ENCODE data around the gene CAMK2G.
A peak's percentile ranks its signal among the peaks of the same experiment; 100 is the strongest.

Gene CAMK2G

DNA sequence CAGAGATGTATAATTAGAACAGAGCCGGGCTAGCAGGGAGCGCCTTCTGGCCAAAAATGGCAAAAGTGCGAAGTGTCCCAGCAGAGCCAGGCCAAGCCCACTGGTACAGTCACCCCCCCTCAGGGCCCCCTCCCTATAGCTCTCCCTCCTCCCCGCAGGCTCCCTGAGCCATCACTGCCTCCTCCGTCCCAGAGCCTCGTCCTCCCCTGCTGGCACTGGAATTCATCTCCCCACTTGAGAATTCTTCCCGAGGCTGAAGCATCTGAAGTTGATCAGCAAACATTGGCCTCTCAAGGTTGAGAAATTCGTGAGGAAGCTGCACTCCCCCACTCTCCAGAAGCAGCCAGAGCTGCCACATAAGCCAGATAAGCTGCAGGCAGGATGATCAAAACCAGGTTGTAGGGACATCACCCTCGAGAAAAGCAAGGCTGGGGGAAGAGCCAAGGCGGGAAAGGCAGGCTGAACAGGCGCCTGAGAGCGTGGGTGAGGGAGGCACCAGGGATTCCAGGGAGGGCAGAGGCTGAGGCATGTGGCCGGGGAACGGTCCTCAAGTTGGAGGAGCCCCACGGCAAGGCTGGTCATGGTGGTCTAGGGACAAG, 23.4 kb downstream of the CAMK2G start:
- no peak overlapping the region for H3K27ac ChIP-seq (ENCODE audit: low read length)

GRCh38 chr10:73850211-73850610, 24.1 kb downstream of the CAMK2G start:
- H3K27ac ChIP-seq (ENCODE audit: low read length), result no peak overlapping the region
- WGBS (ENCODE audit: insufficient coverage, insufficient read length), result no CpG with 5 or more reads among the region's 8 CpGs
- no peaks in the 10 kb centered on the region for H3K4me1 ChIP-seq (ENCODE audit: control insufficient read depth, insufficient read depth, low read length)
- no peak overlapping the region for H3K4me3 ChIP-seq (ENCODE audit: low read length)
- DNase-seq (ENCODE audit: low read depth, low spot score), result no peak
- peaks cover 14% of the 10 kb centered on the region; the same call in 1 of the 2 replicates for H3K36me3 ChIP-seq (ENCODE audit: control insufficient read depth, insufficient read depth, low read length)
- H3K27me3 ChIP-seq (ENCODE audit: control insufficient read depth, insufficient read depth, low read length), result no peaks in the 10 kb centered on the region
- H3K9me3 ChIP-seq (ENCODE audit: control insufficient read depth, insufficient read depth, low read length), result no peaks in the 10 kb centered on the region

More for the DNA sequence above, 23.4 kb downstream of the CAMK2G start:
- Histone ChIP-seq H3K9me3 (ENCODE audit: control insufficient read depth, insufficient read depth, low read length) (no peaks in the 10 kb centered on the region), H3K27me3 (ENCODE audit: control insufficient read depth, insufficient read depth, low read length) (no peaks in the 10 kb centered on the region), H3K36me3 (ENCODE audit: control insufficient read depth, insufficient read depth, low read length) (peaks cover 14% of the 10 kb centered on the region; the same call in 1 of the 2 replicates), H3K4me1 (ENCODE audit: control insufficient read depth, insufficient read depth, low read length) (no peaks in the 10 kb centered on the region), H3K4me3 (ENCODE audit: low read length) (no peak overlapping the region)
- WGBS (ENCODE audit: insufficient coverage, insufficient read length), result no CpG with 5 or more reads among the region's 15 CpGs
- no peak for DNase-seq (ENCODE audit: low read depth, low spot score)

GRCh38 chr10:73848821-73849489, 25.4 kb downstream of the CAMK2G start:
- no peak overlapping the region for H3K4me3 ChIP-seq (ENCODE audit: low read length)
- no peaks in the 10 kb centered on the region for H3K4me1 ChIP-seq (ENCODE audit: control insufficient read depth, insufficient read depth, low read length)
- DNase-seq (ENCODE audit: low read depth, low spot score), result peak; percentile 72
- H3K36me3 ChIP-seq (ENCODE audit: control insufficient read depth, insufficient read depth, low read length), result peaks cover 14% of the 10 kb centered on the region; the same call in 1 of the 2 replicates
- H3K27me3 ChIP-seq (ENCODE audit: control insufficient read depth, insufficient read depth, low read length), result no peaks in the 10 kb centered on the region
- no peak overlapping the region for H3K27ac ChIP-seq (ENCODE audit: low read length)
- no peaks in the 10 kb centered on the region for H3K9me3 ChIP-seq (ENCODE audit: control insufficient read depth, insufficient read depth, low read length)
- no CpG with 5 or more reads among the region's 17 CpGs for WGBS (ENCODE audit: insufficient coverage, insufficient read length)

DNA sequence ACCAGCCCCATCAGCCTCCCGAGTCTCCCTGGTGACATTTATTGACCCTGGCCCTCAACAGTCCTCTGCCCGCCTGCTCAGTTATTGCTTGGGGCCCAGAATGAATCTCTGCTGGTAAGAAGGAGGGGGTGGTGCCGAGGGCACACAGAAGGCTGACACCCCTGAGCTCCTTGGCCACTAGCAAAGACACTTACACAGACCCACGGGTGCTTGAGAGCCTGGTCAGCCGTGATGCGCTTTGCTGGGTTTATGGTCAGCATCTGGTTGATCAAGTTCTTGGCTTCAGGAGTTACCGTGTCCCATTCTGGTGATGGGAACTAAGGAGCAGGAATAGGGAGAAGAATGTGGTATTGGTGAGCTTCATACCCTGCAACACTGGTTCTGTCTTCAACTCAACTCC, 27.3 kb downstream of the CAMK2G start:
- Histone ChIP-seq H3K4me3 (ENCODE audit: low read length) (no peak overlapping the region), H3K9me3 (ENCODE audit: control insufficient read depth, insufficient read depth, low read length) (no peaks in the 10 kb centered on the region), H3K27me3 (ENCODE audit: control insufficient read depth, insufficient read depth, low read length) (no peaks in the 10 kb centered on the region), H3K4me1 (ENCODE audit: control insufficient read depth, insufficient read depth, low read length) (no peaks in the 10 kb centered on the region), H3K36me3 (ENCODE audit: control insufficient read depth, insufficient read depth, low read length) (peaks cover 18% of the 10 kb centered on the region; the same call in 1 of the 2 replicates), H3K27ac (ENCODE audit: low read length) (no peak overlapping the region)
- DNase-seq (ENCODE audit: low read depth, low spot score), result no peak
- WGBS (ENCODE audit: insufficient coverage, insufficient read length), result no CpG with 5 or more reads among the region's 7 CpGs

DNA sequence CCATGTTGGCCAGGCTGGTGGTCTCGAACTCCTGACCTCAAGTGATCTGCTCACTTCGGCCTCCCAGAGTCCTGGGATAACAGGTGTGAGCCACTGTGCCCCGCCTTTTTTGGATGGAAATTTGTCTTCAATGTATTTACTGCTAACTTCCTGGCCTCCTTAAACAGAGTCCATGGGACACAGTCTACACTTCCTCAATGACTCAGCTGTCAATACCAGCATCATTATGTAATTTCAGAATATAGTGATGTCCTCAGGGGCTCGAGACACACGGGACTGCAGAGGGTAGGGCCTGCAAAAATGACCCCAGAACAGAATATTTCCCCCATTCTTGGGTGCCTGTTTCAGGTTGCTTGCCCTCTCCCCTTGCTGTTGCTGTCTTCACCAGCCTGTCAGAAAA, 31.1 kb downstream of the CAMK2G start:
- Histone ChIP-seq H3K27me3 (ENCODE audit: control insufficient read depth, insufficient read depth, low read length) (no peaks in the 10 kb centered on the region), H3K36me3 (ENCODE audit: control insufficient read depth, insufficient read depth, low read length) (peaks cover 32% of the 10 kb centered on the region), H3K9me3 (ENCODE audit: control insufficient read depth, insufficient read depth, low read length) (no peaks in the 10 kb centered on the region), H3K27ac (ENCODE audit: low read length) (no peak overlapping the region), H3K4me1 (ENCODE audit: control insufficient read depth, insufficient read depth, low read length) (no peaks in the 10 kb centered on the region), H3K4me3 (ENCODE audit: low read length) (no peak overlapping the region)
- DNase-seq (ENCODE audit: low read depth, low spot score), result no peak
- no CpG with 5 or more reads among the region's 5 CpGs for WGBS (ENCODE audit: insufficient coverage, insufficient read length)

GRCh38 chr10:73842349-73842748, 32.0 kb downstream of the CAMK2G start:
- H3K27ac ChIP-seq (ENCODE audit: low read length), result no peak overlapping the region
- no peaks in the 10 kb centered on the region for H3K27me3 ChIP-seq (ENCODE audit: control insufficient read depth, insufficient read depth, low read length)
- H3K4me3 ChIP-seq (ENCODE audit: low read length), result no peak overlapping the region
- no peaks in the 10 kb centered on the region for H3K4me1 ChIP-seq (ENCODE audit: control insufficient read depth, insufficient read depth, low read length)
- H3K36me3 ChIP-seq (ENCODE audit: control insufficient read depth, insufficient read depth, low read length), result peaks cover 29% of the 10 kb centered on the region
- no CpG with 5 or more reads among the region's 11 CpGs for WGBS (ENCODE audit: insufficient coverage, insufficient read length)
- H3K9me3 ChIP-seq (ENCODE audit: control insufficient read depth, insufficient read depth, low read length), result no peaks in the 10 kb centered on the region
- DNase-seq (ENCODE audit: low read depth, low spot score), result no peak

GRCh38 chr10:73841526-73842285, 32.6 kb downstream of the CAMK2G start:
- H3K4me3 ChIP-seq (ENCODE audit: low read length), result no peak overlapping the region
- no peak for DNase-seq (ENCODE audit: low read depth, low spot score)
- H3K27ac ChIP-seq (ENCODE audit: low read length), result no peak overlapping the region
- peaks cover 23% of the 10 kb centered on the region for H3K36me3 ChIP-seq (ENCODE audit: control insufficient read depth, insufficient read depth, low read length)
- H3K4me1 ChIP-seq (ENCODE audit: control insufficient read depth, insufficient read depth, low read length), result no peaks in the 10 kb centered on the region
- no peaks in the 10 kb centered on the region for H3K9me3 ChIP-seq (ENCODE audit: control insufficient read depth, insufficient read depth, low read length)
- no peaks in the 10 kb centered on the region for H3K27me3 ChIP-seq (ENCODE audit: control insufficient read depth, insufficient read depth, low read length)
- WGBS (ENCODE audit: insufficient coverage, insufficient read length), result no CpG with 5 or more reads among the region's 9 CpGs

- no peak overlapping the region for H3K4me3 ChIP-seq (ENCODE audit: low read length)
- no peaks in the 10 kb centered on the region for H3K27me3 ChIP-seq (ENCODE audit: control insufficient read depth, insufficient read depth, low read length)
- H3K36me3 ChIP-seq (ENCODE audit: control insufficient read depth, insufficient read depth, low read length), result peaks cover 23% of the 10 kb centered on the region
- H3K27ac ChIP-seq (ENCODE audit: low read length), result no peak overlapping the region
- DNase-seq (ENCODE audit: low read depth, low spot score), result no peak
- no peaks in the 10 kb centered on the region for H3K4me1 ChIP-seq (ENCODE audit: control insufficient read depth, insufficient read depth, low read length)
- no peaks in the 10 kb centered on the region for H3K9me3 ChIP-seq (ENCODE audit: control insufficient read depth, insufficient read depth, low read length)
- WGBS (ENCODE audit: insufficient coverage, insufficient read length), result no CpG with 5 or more reads among the region's 9 CpGs
Measured at GRCh38 chr10:73841061-73841421, 33.3 kb downstream of the CAMK2G start.

- Histone ChIP-seq H3K27ac (ENCODE audit: low read length) (no peak overlapping the region), H3K9me3 (ENCODE audit: control insufficient read depth, insufficient read depth, low read length) (no peaks in the 10 kb centered on the region)
- no CpG with 5 or more reads among the region's 13 CpGs for WGBS (ENCODE audit: insufficient coverage, insufficient read length)
Measured at GRCh38 chr10:73840403-73841060, 33.8 kb downstream of the CAMK2G start.

DNA sequence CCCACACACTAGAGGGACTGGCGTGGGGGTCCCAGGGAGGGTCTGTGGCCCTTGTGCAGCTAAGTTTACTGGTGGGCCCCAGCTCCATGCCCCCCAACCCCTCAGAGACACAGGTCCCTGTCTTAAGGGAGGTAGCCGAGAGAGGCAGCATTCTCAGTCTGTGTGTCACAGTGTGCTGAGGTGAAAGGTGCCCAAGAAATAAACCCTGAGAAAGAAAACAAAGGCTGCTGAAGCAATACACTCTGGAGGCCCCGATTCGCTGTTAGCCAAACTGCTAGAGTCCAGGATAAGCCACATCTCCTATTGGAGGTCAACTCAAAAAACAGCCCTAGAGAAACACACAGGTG, 34.3 kb downstream of the CAMK2G start:
- Histone ChIP-seq H3K27me3 (ENCODE audit: control insufficient read depth, insufficient read depth, low read length) (no peaks in the 10 kb centered on the region), H3K9me3 (ENCODE audit: control insufficient read depth, insufficient read depth, low read length) (no peaks in the 10 kb centered on the region), H3K36me3 (ENCODE audit: control insufficient read depth, insufficient read depth, low read length) (peaks cover 23% of the 10 kb centered on the region), H3K27ac (ENCODE audit: low read length) (no peak overlapping the region), H3K4me1 (ENCODE audit: control insufficient read depth, insufficient read depth, low read length) (no peaks in the 10 kb centered on the region), H3K4me3 (ENCODE audit: low read length) (no peak overlapping the region)
- no peak for DNase-seq (ENCODE audit: low read depth, low spot score)
- WGBS (ENCODE audit: insufficient coverage, insufficient read length), result no CpG with 5 or more reads among the region's 4 CpGs

More at GRCh38 chr10:73840403-73841060, 33.8 kb downstream of the CAMK2G start:
- no peak overlapping the region for H3K4me3 ChIP-seq (ENCODE audit: low read length)
- H3K36me3 ChIP-seq (ENCODE audit: control insufficient read depth, insufficient read depth, low read length), result peaks cover 23% of the 10 kb centered on the region
- no peaks in the 10 kb centered on the region for H3K4me1 ChIP-seq (ENCODE audit: control insufficient read depth, insufficient read depth, low read length)
- no peaks in the 10 kb centered on the region for H3K27me3 ChIP-seq (ENCODE audit: control insufficient read depth, insufficient read depth, low read length)
- DNase-seq (ENCODE audit: low read depth, low spot score), result no peak
